NCI-H2227 (cell line): Measurements from ENCODE around the gene TMA16.
A peak's percentile ranks its signal among the peaks of the same experiment; 100 is the strongest.
"Not testable (repeated sequence)": the region's sequence is repeated elsewhere in the genome, so short reads cannot be mapped to it uniquely, and the experiment has no call there.

Source experiments
- DNase-seq: peaks from one replicate; lab custom pipeline; 2025; ENCODE audit not compliant: unreplicated experiment; lab: John Stamatoyannopoulos, UW

TMA16 gene

GRCh38 chr4:163505374-163505773 lies 10.9 kb downstream of the TMA16 start:
- DNase-seq = no peak

- no peak for DNase-seq
Measured at GRCh38 chr4:163515198-163515597, 20.7 kb downstream of the TMA16 start.

GRCh38 chr4:163523791-163524365 lies 29.4 kb downstream of the TMA16 start:
- no peak for DNase-seq

- no peak for DNase-seq
Measured at GRCh38 chr4:163525982-163526381, 31.5 kb downstream of the TMA16 start.

- DNase-seq = no peak
Measured at GRCh38 chr4:163527172-163527571, 32.7 kb downstream of the TMA16 start.

GRCh38 chr4:163528653-163529052 lies 34.2 kb downstream of the TMA16 start:
- DNase-seq = no peak

GRCh38 chr4:163534056-163534455 lies 39.6 kb downstream of the TMA16 start:
- DNase-seq = no peak

- no peak for DNase-seq
Measured at GRCh38 chr4:163535657-163536056, 41.2 kb downstream of the TMA16 start.

GRCh38 chr4:163536091-163536490 lies 41.6 kb downstream of the TMA16 start:
- DNase-seq = no peak

- no peak for DNase-seq
Measured at GRCh38 chr4:163537114-163537513, 42.6 kb downstream of the TMA16 start.

GRCh38 chr4:163538820-163539219 lies 44.3 kb downstream of the TMA16 start:
- DNase-seq = not testable (repeated sequence)

- no peak for DNase-seq
Measured at GRCh38 chr4:163540448-163540847, 46.0 kb downstream of the TMA16 start.

- DNase-seq = no peak
Measured at GRCh38 chr4:163540977-163541376, 46.5 kb downstream of the TMA16 start.

GRCh38 chr4:163542275-163542674 lies 47.8 kb downstream of the TMA16 start:
- no peak for DNase-seq

- DNase-seq = peak; percentile 68
Measured at GRCh38 chr4:163544407-163545038, 50.0 kb downstream of the TMA16 start.

GRCh38 chr4:163548481-163549243 lies 54.2 kb downstream of the TMA16 start:
- peak; percentile 48 for DNase-seq

- no peak for DNase-seq
Measured at GRCh38 chr4:163550869-163551267, 56.4 kb downstream of the TMA16 start.

- no peak for DNase-seq
Measured at GRCh38 chr4:163553146-163553545, 58.7 kb downstream of the TMA16 start.

- DNase-seq = peak; percentile 9
Measured at GRCh38 chr4:163554870-163555465, 60.5 kb downstream of the TMA16 start.

GRCh38 chr4:163556177-163556576 lies 61.7 kb downstream of the TMA16 start:
- no peak for DNase-seq

GRCh38 chr4:163556650-163557391 lies 62.3 kb downstream of the TMA16 start:
- DNase-seq = no peak
